K562 (cell line): ENCODE data around the gene KLHL22. TPM values are rescaled to one million over a fixed set of nuclear protein-coding genes. Genes with fewer than 3 reads are reported as not detected.
A peak's percentile ranks its signal among the peaks of the same experiment; 100 is the strongest.

Experiments used
- GABPA ChIP-seq: fragments of 200-800 bp; sonication (Bioruptor generic); conservative IDR thresholded peaks from 2 replicates; pipeline ENCODE4 v1.6.1; 2016; ENCODE audit warnings: low read depth, missing genetic modification characterization, missing compliant biosample characterization
- MYBL2 ChIP-seq, 2 experiments: fragments of 450-650 bp in 1 of 2; sonication (generic) in 1 of 2; formaldehyde crosslinking in 1 of 2; IDR thresholded peaks; 2 replicates each; pipeline versions ENCODE4 v1.6.1 to v1.8.1; 2017 to 2022; ENCODE audit warnings: borderline replicate concordance in 1 of 2, inconsistent platforms in 1 of 2, low read depth in 1 of 2, mild to moderate bottlenecking in 1 of 2, missing genetic modification reagents in 1 of 2, moderate library complexity in 1 of 2
- NR3C1 ChIP-seq: sonication (generic); formaldehyde crosslinking; IDR thresholded peaks from 2 replicates; pipeline ENCODE4 v1.8.1; 2022; ENCODE audit warnings: missing genetic modification reagents
- NUFIP1 ChIP-seq: fragments of 450-650 bp; IDR thresholded peaks from 2 replicates; pipeline ENCODE4 v1.6.1; 2018; ENCODE audit not compliant: partially characterized antibody
- RBBP5 ChIP-seq: fragments of 200-600 bp; sonication (generic); IDR thresholded peaks from 2 replicates; pipeline ENCODE4 v1.6.1; 2012; ENCODE audit warnings: borderline replicate concordance, mild to moderate bottlenecking, low read length, control low read depth, inconsistent platforms; ENCODE audit not compliant: insufficient read depth, poor library complexity, severe bottlenecking
- SETDB1 ChIP-seq: IDR thresholded peaks from one replicate; pipeline ENCODE4 v1.6.1; 2012; ENCODE audit warnings: low read length, control low read depth, inconsistent platforms
- STAG1 ChIP-seq: sonication (generic); formaldehyde crosslinking; IDR thresholded peaks from 2 replicates; pipeline ENCODE4 v1.5.0; 2020; ENCODE audit warnings: missing genetic modification reagents, borderline replicate concordance
- polyA plus RNA-seq, 8 experiments: library from polyadenylated mRNA; depleted of rRNA in 4 of 8; stranded (reverse) in 5 of 8; unstranded in 3 of 8; fragments of >200 nt; fragmentation: Nextera tagmentation in 2 of 8; fragmentation: Illumina TruSeq in 1 of 8; extraction: Ambion mirVana in 2 of 8; extraction: Trizol in 1 of 8; gene quantifications; 2 replicates each; pipeline versions ENCODE4 v1.2.1 to v1.2.3, GENCODE V29; 2011 to 2014; ENCODE audit warnings: inconsistent platforms in 1 of 8, missing spikeins in 1 of 8
- total RNA-seq, 7 experiments: library from RNA; depleted of rRNA in 6 of 7; stranded (reverse); fragments of >200 nt in 6 of 7; fragmentation: Illumina TruSeq in 2 of 7; extraction: Trizol in 2 of 7; gene quantifications; 2 replicates each; pipeline versions ENCODE4 v1.2.1 to v1.2.3, GENCODE V29; 2011 to 2021; ENCODE audit warnings: low replicate concordance in 1 of 7
- TF ChIP-seq, protein P1 (sequence below): fragments of 250-450 bp; sonication (Bioruptor Pico); IDR thresholded peaks from 2 replicates; pipeline ENCODE4 v1.8.0; 2022; ENCODE audit warnings: moderate library complexity, mild to moderate bottlenecking, inconsistent platforms
- TF ChIP-seq, protein P2 (sequence below): fragments of 250-450 bp; sonication (Bioruptor Pico); IDR thresholded peaks from 2 replicates; pipeline ENCODE4 v1.8.0; 2022; ENCODE audit warnings: inconsistent platforms, mild to moderate bottlenecking, moderate library complexity, borderline replicate concordance
- TF ChIP-seq, protein P3 (sequence below): sonication (generic); formaldehyde crosslinking; IDR thresholded peaks from 2 replicates; pipeline ENCODE4 v1.9.0; 2022; ENCODE audit warnings: mild to moderate bottlenecking, missing genetic modification reagents
- TF ChIP-seq, protein P4 (sequence below), 2 experiments: fragments of 450-650 bp in 1 of 2; sonication (generic) in 1 of 2; formaldehyde crosslinking; conservative IDR thresholded peaks; 2 replicates each; pipeline versions ENCODE4 v1.4.0 to v1.8.1; 2020 to 2022; ENCODE audit warnings: mild to moderate bottlenecking in 1 of 2, missing genetic modification reagents in 1 of 2
- TF ChIP-seq, protein P5 (sequence below), 2 experiments: fragments of 450-650 bp; IDR thresholded peaks; 2 replicates each; pipeline ENCODE4 v1.6.1; 2016; ENCODE audit warnings: mild to moderate bottlenecking in 2 of 2, borderline replicate concordance in 1 of 2, low read depth in 1 of 2, moderate library complexity in 1 of 2

KLHL22 gene
- total and polyA plus RNA-seq, 9 of the 15 experiments (the other 6 are each of a cell fraction or from before 2014, with no cell fraction given) = 1.3 to 25.6 (median 15.2) TPM

DNA sequence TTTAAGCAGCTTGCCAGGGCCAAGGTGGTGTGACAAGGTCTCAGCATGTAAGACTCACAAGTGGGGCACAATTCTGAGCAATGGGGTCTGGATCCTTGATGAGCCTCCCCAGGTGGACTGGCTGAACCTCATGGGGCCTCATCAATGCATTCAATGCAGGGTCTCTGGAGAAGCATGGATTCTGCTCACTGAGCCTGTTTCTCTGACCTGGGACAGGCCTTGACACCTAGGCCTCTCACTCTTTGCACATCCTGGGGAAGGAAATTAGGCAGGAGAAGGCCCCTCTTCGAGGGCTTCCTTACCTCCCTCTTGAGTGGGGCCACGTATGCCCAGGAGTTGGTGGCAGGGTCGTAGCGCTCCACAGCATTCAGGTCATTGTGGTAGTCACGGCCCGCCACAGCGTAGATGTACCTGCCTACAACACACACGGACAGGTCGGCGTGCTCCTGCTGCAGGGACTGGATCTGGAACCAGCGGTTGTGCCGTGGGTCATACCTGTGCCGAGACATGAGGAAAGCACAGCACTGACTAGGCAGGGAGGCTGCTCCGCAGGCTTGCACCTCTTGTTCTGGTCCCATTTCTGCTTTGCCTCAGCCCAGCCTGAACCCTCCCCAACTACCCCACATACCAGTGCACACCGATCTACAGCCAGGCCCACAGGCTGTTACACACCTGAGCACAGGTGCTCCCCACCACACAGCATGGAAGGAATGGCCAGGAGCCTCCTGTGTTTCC is 37.9 kb downstream of the KLHL22 start (continued):
- peak; percentile 23 for TF ChIP-seq RBBP5
- TF ChIP-seq, protein P1, sequence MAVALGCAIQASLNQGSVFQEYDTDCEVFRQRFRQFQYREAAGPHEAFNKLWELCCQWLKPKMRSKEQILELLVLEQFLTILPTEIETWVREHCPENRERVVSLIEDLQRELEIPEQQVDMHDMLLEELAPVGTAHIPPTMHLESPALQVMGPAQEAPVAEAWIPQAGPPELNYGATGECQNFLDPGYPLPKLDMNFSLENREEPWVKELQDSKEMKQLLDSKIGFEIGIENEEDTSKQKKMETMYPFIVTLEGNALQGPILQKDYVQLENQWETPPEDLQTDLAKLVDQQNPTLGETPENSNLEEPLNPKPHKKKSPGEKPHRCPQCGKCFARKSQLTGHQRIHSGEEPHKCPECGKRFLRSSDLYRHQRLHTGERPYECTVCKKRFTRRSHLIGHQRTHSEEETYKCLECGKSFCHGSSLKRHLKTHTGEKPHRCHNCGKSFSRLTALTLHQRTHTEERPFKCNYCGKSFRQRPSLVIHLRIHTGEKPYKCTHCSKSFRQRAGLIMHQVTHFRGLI (CRISPR knock-in tag) = no peak
- TF ChIP-seq, protein P2, sequence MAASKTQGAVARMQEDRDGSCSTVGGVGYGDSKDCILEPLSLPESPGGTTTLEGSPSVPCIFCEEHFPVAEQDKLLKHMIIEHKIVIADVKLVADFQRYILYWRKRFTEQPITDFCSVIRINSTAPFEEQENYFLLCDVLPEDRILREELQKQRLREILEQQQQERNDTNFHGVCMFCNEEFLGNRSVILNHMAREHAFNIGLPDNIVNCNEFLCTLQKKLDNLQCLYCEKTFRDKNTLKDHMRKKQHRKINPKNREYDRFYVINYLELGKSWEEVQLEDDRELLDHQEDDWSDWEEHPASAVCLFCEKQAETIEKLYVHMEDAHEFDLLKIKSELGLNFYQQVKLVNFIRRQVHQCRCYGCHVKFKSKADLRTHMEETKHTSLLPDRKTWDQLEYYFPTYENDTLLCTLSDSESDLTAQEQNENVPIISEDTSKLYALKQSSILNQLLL (CRISPR knock-in tag) = 0 out of 2 replicates have a peak, but pooled peaks have one; percentile 28
- TF ChIP-seq MYBL2 (IDR thresholded peaks at IDR 0.05; ENCODE audit: low read depth) = no peak
- TF ChIP-seq MYBL2 (CRISPR knock-in tag; IDR thresholded peaks at IDR 0.05; ENCODE audit: borderline replicate concordance) = peak; percentile 75
- TF ChIP-seq STAG1 (CRISPR knock-in tag) = peak; percentile 30; the same call in 1 of the 2 replicates
- TF ChIP-seq, protein P3, sequence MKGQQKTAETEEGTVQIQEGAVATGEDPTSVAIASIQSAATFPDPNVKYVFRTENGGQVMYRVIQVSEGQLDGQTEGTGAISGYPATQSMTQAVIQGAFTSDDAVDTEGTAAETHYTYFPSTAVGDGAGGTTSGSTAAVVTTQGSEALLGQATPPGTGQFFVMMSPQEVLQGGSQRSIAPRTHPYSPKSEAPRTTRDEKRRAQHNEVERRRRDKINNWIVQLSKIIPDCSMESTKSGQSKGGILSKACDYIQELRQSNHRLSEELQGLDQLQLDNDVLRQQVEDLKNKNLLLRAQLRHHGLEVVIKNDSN (CRISPR knock-in tag) = peak; percentile 51
- TF ChIP-seq, protein P4, sequence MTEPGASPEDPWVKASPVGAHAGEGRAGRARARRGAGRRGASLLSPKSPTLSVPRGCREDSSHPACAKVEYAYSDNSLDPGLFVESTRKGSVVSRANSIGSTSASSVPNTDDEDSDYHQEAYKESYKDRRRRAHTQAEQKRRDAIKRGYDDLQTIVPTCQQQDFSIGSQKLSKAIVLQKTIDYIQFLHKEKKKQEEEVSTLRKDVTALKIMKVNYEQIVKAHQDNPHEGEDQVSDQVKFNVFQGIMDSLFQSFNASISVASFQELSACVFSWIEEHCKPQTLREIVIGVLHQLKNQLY (CRISPR knock-in tag; conservative IDR thresholded peaks at IDR 0.05) = peak in 1 of 2 experiments; percentile 17; a peak in 1 of 4 replicates
- no peak for TF ChIP-seq NUFIP1
- peak; percentile 61 for TF ChIP-seq NR3C1 (CRISPR knock-in tag)
- TF ChIP-seq GABPA (tag) = no peak
- TF ChIP-seq, protein P5, sequence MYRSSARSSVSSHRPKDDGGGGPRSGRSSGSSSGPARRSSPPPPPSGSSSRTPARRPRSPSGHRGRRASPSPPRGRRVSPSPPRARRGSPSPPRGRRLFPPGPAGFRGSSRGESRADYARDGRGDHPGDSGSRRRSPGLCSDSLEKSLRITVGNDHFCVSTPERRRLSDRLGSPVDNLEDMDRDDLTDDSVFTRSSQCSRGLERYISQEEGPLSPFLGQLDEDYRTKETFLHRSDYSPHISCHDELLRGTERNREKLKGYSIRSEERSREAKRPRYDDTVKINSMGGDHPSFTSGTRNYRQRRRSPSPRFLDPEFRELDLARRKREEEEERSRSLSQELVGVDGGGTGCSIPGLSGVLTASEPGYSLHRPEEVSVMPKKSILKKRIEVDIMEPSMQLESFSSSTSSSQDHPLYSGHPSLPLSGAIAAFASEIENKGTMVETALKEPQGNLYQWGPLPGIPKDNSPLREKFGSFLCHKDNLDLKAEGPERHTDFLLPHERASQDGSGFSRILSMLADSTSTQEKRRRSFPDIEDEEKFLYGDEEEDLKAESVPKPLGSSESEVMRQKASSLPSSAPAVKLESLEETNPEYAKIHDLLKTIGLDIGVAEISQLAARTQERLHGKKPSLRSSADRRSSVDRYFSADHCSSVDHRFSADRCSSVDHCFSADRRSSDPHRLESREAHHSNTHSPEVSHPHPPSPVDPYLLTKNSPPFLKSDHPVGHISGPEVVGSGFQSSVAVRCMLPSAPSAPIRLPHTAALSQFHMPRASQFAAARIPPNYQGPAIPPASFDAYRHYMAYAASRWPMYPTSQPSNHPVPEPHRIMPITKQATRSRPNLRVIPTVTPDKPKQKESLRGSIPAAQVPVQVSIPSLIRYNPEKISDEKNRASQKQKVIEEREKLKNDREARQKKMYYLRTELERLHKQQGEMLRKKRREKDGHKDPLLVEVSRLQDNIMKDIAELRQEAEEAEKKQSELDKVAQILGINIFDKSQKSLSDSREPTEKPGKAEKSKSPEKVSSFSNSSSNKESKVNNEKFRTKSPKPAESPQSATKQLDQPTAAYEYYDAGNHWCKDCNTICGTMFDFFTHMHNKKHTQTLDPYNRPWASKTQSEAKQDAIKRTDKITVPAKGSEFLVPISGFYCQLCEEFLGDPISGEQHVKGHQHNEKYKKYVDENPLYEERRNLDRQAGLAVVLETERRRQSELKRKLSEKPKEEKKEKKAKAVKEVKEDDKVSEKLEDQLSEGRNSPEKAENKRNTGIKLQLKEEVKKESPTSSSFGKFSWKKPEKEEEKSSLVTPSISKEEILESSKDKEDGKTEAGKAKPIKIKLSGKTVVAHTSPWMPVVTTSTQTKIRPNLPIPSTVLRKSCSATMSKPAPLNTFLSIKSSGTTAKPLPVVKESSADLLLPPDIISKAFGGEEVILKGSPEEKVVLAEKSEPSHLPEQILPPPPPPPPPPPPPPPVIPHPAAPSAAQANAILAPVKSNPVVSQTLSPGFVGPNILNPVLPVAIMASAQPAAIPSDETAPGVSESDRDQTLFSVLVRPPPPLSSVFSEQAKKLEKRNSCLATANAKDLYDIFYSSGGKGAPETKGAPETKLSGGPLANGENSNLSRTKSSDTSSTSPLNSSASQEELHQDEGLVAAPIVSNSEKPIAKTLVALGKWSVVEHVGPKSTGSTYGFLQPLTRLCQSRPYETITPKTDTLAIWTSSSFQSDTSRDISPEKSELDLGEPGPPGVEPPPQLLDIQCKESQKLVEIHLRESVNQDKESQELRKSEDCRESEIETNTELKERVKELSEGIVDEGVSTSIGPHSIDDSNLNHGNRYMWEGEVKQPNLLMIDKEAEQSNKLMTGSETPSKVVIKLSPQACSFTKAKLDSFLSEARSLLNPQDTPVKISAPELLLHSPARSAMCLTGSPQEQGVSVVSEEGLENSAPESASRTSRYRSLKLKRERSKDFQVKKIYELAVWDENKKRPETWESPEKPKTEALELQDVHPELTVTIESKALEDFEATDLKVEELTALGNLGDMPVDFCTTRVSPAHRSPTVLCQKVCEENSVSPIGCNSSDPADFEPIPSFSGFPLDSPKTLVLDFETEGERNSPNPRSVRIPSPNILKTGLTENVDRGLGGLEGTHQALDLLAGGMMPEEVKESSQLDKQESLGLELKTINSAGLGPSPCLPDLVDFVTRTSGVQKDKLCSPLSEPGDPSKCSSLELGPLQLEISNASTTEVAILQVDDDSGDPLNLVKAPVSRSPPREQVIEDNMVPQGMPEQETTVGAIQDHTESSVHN (IDR thresholded peaks at IDR 0.05; ENCODE audit: borderline replicate concordance in 1 of 2, low read depth in 1 of 2) = no peak
- peak; percentile 72 for TF ChIP-seq SETDB1
